ENCODE results near the gene ADGRB3.

DNA sequence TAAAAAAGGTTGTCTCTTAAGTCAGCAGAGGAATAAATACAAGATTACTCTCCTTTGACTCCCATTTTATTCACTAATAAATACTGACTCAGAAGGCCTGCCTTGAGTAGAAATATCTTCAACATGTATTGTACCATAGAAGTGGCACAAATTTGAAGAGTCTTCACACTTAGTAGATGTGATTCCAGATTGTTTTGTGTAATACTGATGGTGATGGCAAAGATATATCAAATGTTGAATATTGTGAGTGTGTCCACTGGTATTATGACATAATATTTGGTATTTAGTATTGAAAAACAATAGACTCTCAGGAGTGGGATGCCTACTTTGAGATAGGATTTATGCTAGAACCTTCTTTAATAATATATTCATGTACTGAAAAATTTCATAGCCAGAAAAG is 7.0 kb downstream of the ADGRB3 start:
- TF ChIP-seq, protein P1, sequence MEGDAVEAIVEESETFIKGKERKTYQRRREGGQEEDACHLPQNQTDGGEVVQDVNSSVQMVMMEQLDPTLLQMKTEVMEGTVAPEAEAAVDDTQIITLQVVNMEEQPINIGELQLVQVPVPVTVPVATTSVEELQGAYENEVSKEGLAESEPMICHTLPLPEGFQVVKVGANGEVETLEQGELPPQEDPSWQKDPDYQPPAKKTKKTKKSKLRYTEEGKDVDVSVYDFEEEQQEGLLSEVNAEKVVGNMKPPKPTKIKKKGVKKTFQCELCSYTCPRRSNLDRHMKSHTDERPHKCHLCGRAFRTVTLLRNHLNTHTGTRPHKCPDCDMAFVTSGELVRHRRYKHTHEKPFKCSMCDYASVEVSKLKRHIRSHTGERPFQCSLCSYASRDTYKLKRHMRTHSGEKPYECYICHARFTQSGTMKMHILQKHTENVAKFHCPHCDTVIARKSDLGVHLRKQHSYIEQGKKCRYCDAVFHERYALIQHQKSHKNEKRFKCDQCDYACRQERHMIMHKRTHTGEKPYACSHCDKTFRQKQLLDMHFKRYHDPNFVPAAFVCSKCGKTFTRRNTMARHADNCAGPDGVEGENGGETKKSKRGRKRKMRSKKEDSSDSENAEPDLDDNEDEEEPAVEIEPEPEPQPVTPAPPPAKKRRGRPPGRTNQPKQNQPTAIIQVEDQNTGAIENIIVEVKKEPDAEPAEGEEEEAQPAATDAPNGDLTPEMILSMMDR (IDR thresholded peaks at IDR 0.05), result no peak
- TF ChIP-seq POLR2A (IDR thresholded peaks at IDR 0.05) (no peak), POLR2AphosphoS5 (IDR thresholded peaks at IDR 0.05) (no peak)

Data from sigmoid colon (tissue), 4 donors.